SK-N-MC (cell line): ENCODE results near the gene YPEL5.

Experiments used
- DNase-seq: peaks from one replicate; pipeline ENCODE4 v3.0.0-alpha.2; 2011; ENCODE audit warnings: low read depth, low spot score
- H3K27ac ChIP-seq: fragments of 200-600 bp; sonication (generic); 2 replicates; pipeline ENCODE4 v1.5.1; 2016; ENCODE audit warnings: mixed run types
- H3K36me3 ChIP-seq: fragments of 200-600 bp; sonication (generic); 2 replicates; pipeline ENCODE4 v1.6.1; 2017; ENCODE audit warnings: antibody characterized with exemption, low read length, mixed read lengths; ENCODE audit not compliant: insufficient read depth
- H3K4me3 ChIP-seq: fragments of 200-600 bp; sonication (generic); 2 replicates; pipeline ENCODE4 v1.5.1; 2016
- H3K9ac ChIP-seq: fragments of 200-600 bp; sonication (generic); 2 replicates; pipeline ENCODE4 v1.8.0; 2017; ENCODE audit warnings: mixed run types, mixed read lengths; ENCODE audit not compliant: insufficient read length
- H3K9me3 ChIP-seq: fragments of 200-600 bp; sonication (generic); 2 replicates; pipeline ENCODE4 v1.6.1; 2017; ENCODE audit warnings: low read depth, mild to moderate bottlenecking, antibody characterized with exemption, low read length, moderate library complexity, mixed read lengths
- EZH2 ChIP-seq: fragments of 200-600 bp; sonication (generic); IDR thresholded peaks from one replicate; pipeline ENCODE4 v1.6.1; 2017; ENCODE audit warnings: antibody characterized with exemption
- FOXP2 ChIP-seq: optimal IDR thresholded peaks from 2 replicates; pipeline ENCODE3; 2011; ENCODE audit warnings: mild to moderate bottlenecking, moderate library complexity; ENCODE audit not compliant: insufficient read depth; ENCODE audit errors: extremely low read length, control extremely low read depth
- POLR2AphosphoS5 ChIP-seq: IDR thresholded peaks from 2 replicates; pipeline ENCODE4 v1.6.1; 2012; ENCODE audit warnings: mild to moderate bottlenecking, low read depth, low read length, borderline replicate concordance

Gene YPEL5

DNA sequence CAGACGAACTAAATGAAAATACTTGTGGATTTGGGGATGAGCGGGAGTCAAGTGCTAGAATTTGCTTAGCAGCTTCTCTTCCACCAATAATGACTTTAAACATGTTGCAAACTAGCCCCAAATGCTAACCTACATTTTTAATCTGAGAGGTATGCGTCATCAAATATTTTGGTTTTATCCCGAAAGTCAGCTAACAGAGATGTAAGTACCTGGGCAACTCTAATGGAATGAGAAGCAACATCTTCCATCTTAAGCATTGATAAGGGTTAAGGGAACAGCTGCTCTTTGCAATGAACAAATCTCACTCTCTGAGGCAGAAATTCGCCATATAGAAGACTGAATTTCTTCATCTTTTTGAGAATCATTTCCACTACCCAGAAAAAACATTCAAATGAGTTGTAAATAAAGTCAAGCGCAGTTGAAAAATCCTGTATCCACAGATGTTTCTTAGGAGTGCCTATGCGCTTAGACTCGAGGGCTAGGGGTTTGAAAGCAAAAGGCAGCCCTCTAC is 926 bp upstream of the YPEL5 start:
- TF ChIP-seq EZH2 (no peak), POLR2AphosphoS5 (no peak), FOXP2 (no peak)
- peak overlapping the region; percentile 29 for H3K27ac ChIP-seq
- peak overlapping the region; percentile 76 for H3K4me3 ChIP-seq

DNA sequence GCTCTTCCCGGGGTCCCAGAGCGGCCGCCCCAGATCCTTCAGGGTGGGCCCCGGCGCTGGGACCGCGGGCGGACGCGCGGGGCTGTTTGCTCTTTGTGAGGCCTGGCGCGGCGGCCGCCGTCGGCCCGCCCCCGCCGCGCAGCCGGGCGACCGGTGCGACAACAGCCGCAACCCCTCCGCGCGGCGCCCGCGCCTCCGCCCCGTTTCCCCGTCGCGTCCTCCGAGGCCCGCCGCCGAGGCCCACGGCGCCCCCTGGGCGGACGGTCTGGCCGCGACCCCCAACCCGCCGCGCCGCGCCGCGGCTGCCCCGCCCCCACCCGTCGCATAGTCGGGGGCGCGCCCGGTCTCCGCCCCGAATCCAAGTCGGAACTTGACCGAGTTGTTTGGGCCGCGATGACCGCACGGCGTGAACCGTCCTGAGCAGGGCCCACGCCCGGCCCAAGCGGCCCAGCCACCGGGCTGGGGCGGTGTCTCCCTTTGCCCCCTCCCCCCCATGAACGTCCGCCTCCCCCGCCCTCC is 448 bp downstream of the YPEL5 start:
- Histone ChIP-seq H3K9me3 (no peaks in the 10 kb centered on the region), H3K9ac (peak overlapping the region; percentile 91), H3K36me3 (peaks cover 43% of the 10 kb centered on the region), H3K27ac (peak overlapping the region; percentile 84), H3K4me3 (peak overlapping the region; percentile 76)
- no peak for DNase-seq
- no peak for TF ChIP-seq EZH2
- no peak for TF ChIP-seq FOXP2
- no peak for TF ChIP-seq POLR2AphosphoS5

More for the DNA sequence above, 926 bp upstream of the YPEL5 start:
- no peaks in the 10 kb centered on the region for H3K9me3 ChIP-seq
- H3K9ac ChIP-seq, result peak overlapping the region; percentile 63
- no peak for DNase-seq
- peaks cover 29% of the 10 kb centered on the region for H3K36me3 ChIP-seq

DNA sequence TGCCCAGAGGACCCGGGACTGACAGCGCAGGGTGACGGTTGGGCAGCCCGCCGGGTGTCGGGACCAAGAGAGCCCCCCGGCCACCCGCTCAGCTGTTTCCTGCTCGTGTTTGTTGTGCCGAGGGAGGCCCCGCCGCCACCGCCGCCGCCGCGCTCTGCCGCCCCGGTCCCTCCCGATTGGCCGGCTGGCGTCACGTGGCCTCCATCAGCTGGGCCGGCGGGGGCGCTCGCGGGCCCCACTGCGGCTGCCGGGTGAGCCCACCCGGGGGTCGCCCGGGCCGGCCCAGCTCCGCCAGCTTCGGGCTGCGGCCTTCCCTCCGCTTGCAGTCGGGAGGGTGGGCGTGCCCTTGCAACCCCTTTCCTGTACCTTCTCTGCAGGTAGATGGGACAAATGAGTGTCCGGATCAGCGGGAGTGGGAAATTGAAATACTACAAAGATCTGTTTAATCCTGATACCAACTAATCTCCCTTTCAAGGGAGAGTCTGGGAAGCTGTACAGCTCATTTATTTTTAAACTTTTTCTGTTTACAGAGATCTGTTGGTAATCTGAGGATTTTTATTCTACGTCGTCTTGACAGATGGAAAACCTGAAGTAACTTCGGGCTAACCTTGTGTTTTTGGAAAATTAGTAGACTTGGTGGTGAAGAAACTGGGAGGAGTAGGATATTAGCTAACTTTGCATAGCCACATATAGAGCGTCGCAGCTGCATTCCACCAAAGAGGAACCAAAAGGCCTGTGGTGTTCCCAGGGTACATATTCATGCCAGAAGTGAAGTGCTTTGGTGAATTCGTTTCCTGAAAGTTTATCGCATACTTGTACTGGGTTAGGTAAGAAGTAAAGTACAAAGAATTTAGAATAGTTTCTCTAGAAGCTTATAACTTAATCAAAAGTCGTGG is 1.2 kb downstream of the YPEL5 start:
- peak overlapping the region; percentile 76 for H3K4me3 ChIP-seq
- TF ChIP-seq EZH2 (no peak), POLR2AphosphoS5 (no peak), FOXP2 (no peak)
- H3K9ac ChIP-seq, result peak overlapping the region; percentile 86
- no peaks in the 10 kb centered on the region for H3K9me3 ChIP-seq
- H3K27ac ChIP-seq, result peak overlapping the region; percentile 81
- DNase-seq, result no peak
- H3K36me3 ChIP-seq, result peaks cover 50% of the 10 kb centered on the region

DNA sequence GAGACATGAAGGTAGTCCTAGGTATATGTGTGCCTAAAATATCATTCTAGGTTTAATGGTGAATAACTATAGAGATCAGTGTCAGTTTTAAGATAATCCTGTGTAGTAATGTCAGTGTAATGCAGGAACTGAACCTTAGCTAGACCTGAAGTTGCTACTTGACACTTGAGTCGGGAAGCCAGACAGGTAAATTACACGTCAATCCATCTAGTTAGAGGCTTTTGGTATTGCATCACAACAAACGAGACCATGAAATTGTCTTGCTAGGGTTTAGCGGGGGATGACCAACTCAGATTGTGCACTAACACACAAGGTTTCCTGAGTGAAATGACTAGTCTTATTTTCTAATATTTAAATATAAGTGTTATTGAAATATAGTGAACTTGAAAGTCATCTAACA is 2.0 kb downstream of the YPEL5 start:
- H3K4me3 ChIP-seq, result peak overlapping the region; percentile 76
- H3K9me3 ChIP-seq, result no peaks in the 10 kb centered on the region
- TF ChIP-seq FOXP2 (no peak), EZH2 (no peak), POLR2AphosphoS5 (no peak)
- peak overlapping the region; percentile 86 for H3K9ac ChIP-seq
- peak overlapping the region; percentile 81 for H3K27ac ChIP-seq
- peaks cover 59% of the 10 kb centered on the region for H3K36me3 ChIP-seq
- DNase-seq, result no peak

DNA sequence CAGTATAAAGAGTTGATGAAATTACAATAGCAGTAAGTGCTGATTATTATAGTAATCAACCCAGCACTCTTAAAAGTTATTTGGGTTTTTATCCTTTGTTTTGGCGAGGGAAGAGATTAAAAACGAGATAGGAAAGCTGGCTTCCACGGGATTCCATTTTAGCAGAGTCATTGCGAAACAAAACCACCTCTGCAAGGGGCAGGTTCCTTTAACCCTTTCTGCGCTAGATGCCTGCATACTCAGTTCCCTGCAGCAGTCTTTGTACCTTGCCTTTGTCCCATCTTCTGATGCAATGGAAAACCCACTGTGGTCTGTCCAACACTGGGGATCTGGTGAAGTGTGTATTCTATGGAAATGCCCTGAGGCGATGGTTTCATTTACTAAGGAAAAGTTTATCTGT is 2.7 kb downstream of the YPEL5 start:
- TF ChIP-seq EZH2 (no peak), POLR2AphosphoS5 (peak; percentile 53)
- DNase-seq, result no peak
- Histone ChIP-seq H3K4me3 (peak overlapping the region; percentile 76), H3K9me3 (no peaks in the 10 kb centered on the region), H3K27ac (peak overlapping the region; percentile 81), H3K9ac (peak overlapping the region; percentile 86), H3K36me3 (peaks cover 65% of the 10 kb centered on the region)

DNA sequence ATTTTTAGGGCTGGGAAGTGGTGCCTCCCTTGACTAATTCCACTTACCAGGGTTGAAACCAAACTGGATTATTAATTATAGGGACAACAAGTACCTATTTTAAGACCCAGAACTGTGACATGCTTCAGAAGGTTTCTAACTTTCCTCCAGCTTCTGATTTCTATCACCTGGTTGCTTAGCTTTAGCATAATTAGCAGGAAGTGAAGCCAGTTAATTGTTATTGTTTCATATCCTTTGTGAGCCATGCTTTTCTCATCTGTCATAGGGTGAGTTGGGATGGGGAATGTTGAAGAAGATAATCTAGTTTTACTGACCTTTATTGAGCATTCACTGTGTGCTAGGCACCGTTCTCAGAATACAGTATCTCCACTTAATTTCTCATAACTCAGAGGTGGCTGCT is 3.2 kb downstream of the YPEL5 start:
- no peaks in the 10 kb centered on the region for H3K9me3 ChIP-seq
- peak overlapping the region; percentile 86 for H3K9ac ChIP-seq
- TF ChIP-seq FOXP2 (no peak), EZH2 (no peak), POLR2AphosphoS5 (no peak; the same call in 1 of the 2 replicates)
- H3K27ac ChIP-seq, result peak overlapping the region; percentile 81
- H3K36me3 ChIP-seq, result peaks cover 68% of the 10 kb centered on the region
- peak overlapping the region; percentile 76 for H3K4me3 ChIP-seq
- DNase-seq, result no peak

DNA sequence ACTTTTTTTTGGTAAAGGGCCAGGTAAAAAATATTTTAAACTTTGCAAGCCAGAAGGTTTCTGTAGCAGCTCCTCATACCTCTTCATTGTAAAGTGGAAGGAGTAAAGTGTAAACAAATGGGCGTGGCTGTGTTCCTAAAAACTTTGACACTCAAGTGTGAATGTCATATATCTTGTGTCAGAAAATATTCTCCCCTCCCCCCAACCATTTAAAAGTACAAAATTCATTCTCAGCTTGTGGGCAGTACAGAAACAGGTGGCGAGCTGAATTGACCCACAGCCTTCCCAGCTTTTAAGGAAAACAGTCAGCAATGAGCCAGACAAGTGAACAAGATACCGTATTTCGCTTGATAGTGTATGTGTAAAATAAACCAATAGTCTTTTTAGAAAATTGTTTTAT is 4.0 kb downstream of the YPEL5 start:
- H3K36me3 ChIP-seq, result peaks cover 76% of the 10 kb centered on the region
- DNase-seq, result no peak
- peak overlapping the region; percentile 76 for H3K4me3 ChIP-seq
- TF ChIP-seq POLR2AphosphoS5 (no peak), FOXP2 (no peak), EZH2 (no peak)
- H3K9me3 ChIP-seq, result no peaks in the 10 kb centered on the region
- peak overlapping the region; percentile 86 for H3K9ac ChIP-seq
- peak overlapping the region; percentile 81 for H3K27ac ChIP-seq

DNA sequence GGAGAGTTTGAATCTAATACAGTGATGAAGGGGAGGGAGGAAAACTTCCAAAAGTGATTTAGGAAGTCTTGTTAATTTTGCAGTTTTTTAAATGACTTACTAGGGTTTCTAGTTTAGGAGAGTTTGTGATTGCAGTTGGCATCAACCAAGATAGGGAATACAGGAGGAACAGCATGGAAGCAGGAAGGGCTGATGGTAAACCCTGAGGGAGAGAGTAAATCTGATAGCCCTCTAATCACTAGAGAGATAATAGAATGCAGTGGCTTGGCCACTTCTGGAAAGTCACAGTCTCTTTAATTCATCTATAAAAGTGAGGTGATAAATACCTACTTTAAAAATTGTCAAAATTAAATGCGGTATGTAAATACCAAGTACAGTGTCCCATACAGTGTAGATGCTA is 5.6 kb downstream of the YPEL5 start:
- Histone ChIP-seq H3K36me3 (peaks cover 92% of the 10 kb centered on the region), H3K9ac (no peak overlapping the region), H3K9me3 (no peaks in the 10 kb centered on the region), H3K27ac (peak overlapping the region; percentile 80), H3K4me3 (no peak overlapping the region)
- DNase-seq, result no peak
- TF ChIP-seq POLR2AphosphoS5, result no peak
- no peak for TF ChIP-seq EZH2
- no peak for TF ChIP-seq FOXP2
